Measurements from ENCODE around the gene EZH1. TPM values are rescaled to one million over a fixed set of nuclear protein-coding genes. Genes with fewer than 3 reads are reported as not detected.

The EZH1 gene
- total RNA-seq, 1 experiment from 2014 or later = 22.4 TPM

- no peak for TF ChIP-seq MLX (CRISPR knock-in tag; IDR thresholded peaks at IDR 0.05)
- no peak for TF ChIP-seq AFF4 (CRISPR knock-in tag; IDR thresholded peaks at IDR 0.05; ENCODE audit: borderline replicate concordance)
- peak; percentile 52; the same call in 1 of the 2 replicates for TF ChIP-seq ARID4B (CRISPR knock-in tag; IDR thresholded peaks at IDR 0.05; ENCODE audit: borderline replicate concordance)
Observed at GRCh38 chr17:42659079-42659931, 85.5 kb downstream of the EZH1 start, which contains the start of gene TUBG2 (continued).

- ChIA-PET CTCF (interaction anchor here (0.7 to 3.9 kb wide), 6 partner anchors 14 to 52 kb away, joined by 3 to 44 read pairs (median 5); partner anchors contain the start of gene PLEKHH3), POLR2A (interaction anchor here (0.6 to 1.7 kb wide), 3 partner anchors 12 to 1678 kb away, joined by 3 to 13 read pairs (median 4); no protein-coding TSS in a partner anchor)
- Mint-ChIP-seq H3K27me3 (ENCODE audit: low read depth) (peaks cover 5% of the 10 kb centered on the region), H3K36me3 (peaks cover 11% of the 10 kb centered on the region), H3K4me3 (no peak overlapping the region), H3K4me1 (peaks cover 17% of the 10 kb centered on the region), H3K27ac (no peak overlapping the region; the same call in 1 of the 2 replicates), H3K9me3 (peaks cover 10% of the 10 kb centered on the region)
- ATAC-seq (no peak), DNase-seq (ENCODE audit: low spot score) (no peak)
- TF ChIP-seq ATF2 (CRISPR knock-in tag; IDR thresholded peaks at IDR 0.05; ENCODE audit: borderline replicate concordance, low read depth) (no peak), CDX4 (CRISPR knock-in tag; IDR thresholded peaks at IDR 0.05; ENCODE audit: borderline replicate concordance) (no peak)
Observed at GRCh38 chr17:42657824-42658588, 86.8 kb downstream of the EZH1 start.

- ATAC-seq = no peak
- DNase-seq (ENCODE audit: low spot score) = no peak
- H3K27me3 Mint-ChIP-seq (ENCODE audit: low read depth) = peaks cover 5% of the 10 kb centered on the region
- H3K4me1 Mint-ChIP-seq = peaks cover 15% of the 10 kb centered on the region
- peaks cover 10% of the 10 kb centered on the region for H3K9me3 Mint-ChIP-seq
- H3K36me3 Mint-ChIP-seq = peaks cover 4% of the 10 kb centered on the region
- no peak overlapping the region for H3K4me3 Mint-ChIP-seq
- CTCF ChIA-PET = interaction anchor here (1.7 kb wide), 1 partner anchor 26 kb away, joined by 4 read pairs; no protein-coding TSS in a partner anchor
- TF ChIP-seq ZNF232 (CRISPR knock-in tag; IDR thresholded peaks at IDR 0.05) (no peak), RELA (CRISPR knock-in tag; IDR thresholded peaks at IDR 0.05; ENCODE audit: borderline replicate concordance) (no peak), ESRRA (CRISPR knock-in tag; IDR thresholded peaks at IDR 0.05; ENCODE audit: borderline replicate concordance) (no peak), FOXP1 (CRISPR knock-in tag; IDR thresholded peaks at IDR 0.05; ENCODE audit: borderline replicate concordance) (no peak), ZBTB21 (CRISPR knock-in tag; IDR thresholded peaks at IDR 0.05; ENCODE audit: borderline replicate concordance) (no peak), ATF1 (CRISPR knock-in tag; IDR thresholded peaks at IDR 0.05) (no peak), ZNF121 (CRISPR knock-in tag; IDR thresholded peaks at IDR 0.05) (no peak), TP53 (CRISPR knock-in tag; IDR thresholded peaks at IDR 0.05) (no peak), PRRX2 (CRISPR knock-in tag; IDR thresholded peaks at IDR 0.05) (no peak), TEAD4 (CRISPR knock-in tag; IDR thresholded peaks at IDR 0.05) (no peak), CREB1 (CRISPR knock-in tag; IDR thresholded peaks at IDR 0.05) (no peak), ZSCAN18 (CRISPR knock-in tag; IDR thresholded peaks at IDR 0.05) (no peak)
- POLR2A ChIA-PET = no interaction called here
- H3K27ac Mint-ChIP-seq = no peak overlapping the region
Observed at GRCh38 chr17:42655528-42655927, 89.3 kb downstream of the EZH1 start.

Data from WTC11 (cell line).